Measurements from ENCODE around the gene ADGRL2. TPM values are rescaled to one million over a fixed set of nuclear protein-coding genes. Genes with fewer than 3 reads are reported as not detected.

ADGRL2 gene
- total and polyA plus RNA-seq, 2 donors: 12.1 to 18.9 TPM

DNA sequence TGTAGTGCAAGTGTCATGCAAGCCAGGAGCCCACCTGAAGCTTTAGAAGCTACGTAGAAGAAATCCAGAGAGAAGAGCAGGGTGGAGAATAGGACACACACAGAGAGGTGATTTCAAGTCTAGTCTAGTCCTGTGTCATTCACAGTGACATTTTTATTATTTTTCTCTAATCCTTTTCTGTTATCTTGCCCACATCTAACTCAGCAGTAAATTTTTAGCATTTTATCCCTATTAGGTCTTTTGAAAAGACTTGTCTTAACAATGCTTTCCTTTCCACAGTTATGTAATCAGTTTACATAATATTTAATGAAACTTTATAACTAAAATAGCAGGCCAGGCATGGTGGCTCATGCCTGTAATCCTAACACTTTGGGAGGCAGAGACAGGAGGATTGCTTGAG is 198.6 kb downstream of the ADGRL2 start:
- H3K27ac ChIP-seq (ENCODE audit: low read depth in 1 of 2, low read length in 1 of 2): no peak overlapping the region

DNA sequence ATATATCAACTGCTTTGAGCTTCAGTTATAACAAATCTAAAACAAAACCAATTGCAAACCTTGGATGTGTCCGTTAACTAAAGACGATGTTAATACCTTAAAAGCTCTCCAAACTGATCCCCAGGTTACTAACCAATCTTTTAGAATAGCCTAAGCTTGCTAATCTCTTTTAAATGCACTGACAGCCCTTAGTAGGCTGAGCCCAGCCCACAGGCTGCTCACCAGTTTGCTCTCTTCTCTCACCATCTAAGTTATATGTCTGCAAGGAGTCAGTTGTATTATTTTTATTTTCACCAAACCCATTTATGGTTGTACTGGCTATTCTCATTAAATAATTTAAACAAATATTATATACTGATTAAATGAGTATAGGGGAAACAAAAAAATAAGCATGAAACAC is 199.5 kb downstream of the ADGRL2 start:
- Histone ChIP-seq H3K4me1 (ENCODE audit: control insufficient read depth in 2 of 2, insufficient read depth in 2 of 2, low read length in 2 of 2) (no peaks in the 10 kb centered on the region), H3K27ac (ENCODE audit: low read depth in 1 of 2, low read length in 1 of 2) (no peak overlapping the region), H3K4me3 (ENCODE audit: low read length in 2 of 2) (no peak overlapping the region), H3K27me3 (ENCODE audit: control insufficient read depth in 2 of 2, insufficient read depth in 1 of 2, low read length in 1 of 2) (no peaks in the 10 kb centered on the region), H3K9me3 (ENCODE audit: control insufficient read depth in 2 of 2, insufficient read depth in 1 of 2, low read length in 1 of 2) (no peaks in the 10 kb centered on the region), H3K36me3 (ENCODE audit: control insufficient read depth in 2 of 2, insufficient read depth in 2 of 2, low read length in 1 of 2) (no peaks in the 10 kb centered on the region)
- DNase-seq (ENCODE audit: low read depth in 6 of 9, low spot score in 9 of 9): no peak
- WGBS: 92% methylated on average over 2 of the region's 2 CpGs

More for the DNA sequence above, 198.6 kb downstream of the ADGRL2 start:
- Histone ChIP-seq H3K4me1 (ENCODE audit: control insufficient read depth in 2 of 2, insufficient read depth in 2 of 2, low read length in 2 of 2) (no peaks in the 10 kb centered on the region), H3K4me3 (ENCODE audit: low read length in 2 of 2) (no peak overlapping the region), H3K27me3 (ENCODE audit: control insufficient read depth in 2 of 2, insufficient read depth in 1 of 2, low read length in 1 of 2) (no peaks in the 10 kb centered on the region), H3K36me3 (ENCODE audit: control insufficient read depth in 2 of 2, insufficient read depth in 2 of 2, low read length in 1 of 2) (no peaks in the 10 kb centered on the region), H3K9me3 (ENCODE audit: control insufficient read depth in 2 of 2, insufficient read depth in 1 of 2, low read length in 1 of 2) (no peaks in the 10 kb centered on the region)
- DNase-seq (ENCODE audit: low read depth in 6 of 9, low spot score in 9 of 9): no peak
- 93% methylated on average over 1 of the region's 1 CpG for WGBS

GRCh38 chr1:82001345-82001744 is 200.6 kb downstream of the ADGRL2 start:
- Histone ChIP-seq H3K27me3 (ENCODE audit: control insufficient read depth in 2 of 2, insufficient read depth in 1 of 2, low read length in 1 of 2) (no peaks in the 10 kb centered on the region), H3K27ac (ENCODE audit: low read depth in 1 of 2, low read length in 1 of 2) (no peak overlapping the region), H3K4me3 (ENCODE audit: low read length in 2 of 2) (no peak overlapping the region), H3K9me3 (ENCODE audit: control insufficient read depth in 2 of 2, insufficient read depth in 1 of 2, low read length in 1 of 2) (no peaks in the 10 kb centered on the region), H3K36me3 (ENCODE audit: control insufficient read depth in 2 of 2, insufficient read depth in 2 of 2, low read length in 1 of 2) (no peaks in the 10 kb centered on the region), H3K4me1 (ENCODE audit: control insufficient read depth in 2 of 2, insufficient read depth in 2 of 2, low read length in 2 of 2) (no peaks in the 10 kb centered on the region)
- DNase-seq (ENCODE audit: low read depth in 6 of 9, low spot score in 9 of 9): no peak
- WGBS: 84% methylated on average over 4 of the region's 4 CpGs

DNA sequence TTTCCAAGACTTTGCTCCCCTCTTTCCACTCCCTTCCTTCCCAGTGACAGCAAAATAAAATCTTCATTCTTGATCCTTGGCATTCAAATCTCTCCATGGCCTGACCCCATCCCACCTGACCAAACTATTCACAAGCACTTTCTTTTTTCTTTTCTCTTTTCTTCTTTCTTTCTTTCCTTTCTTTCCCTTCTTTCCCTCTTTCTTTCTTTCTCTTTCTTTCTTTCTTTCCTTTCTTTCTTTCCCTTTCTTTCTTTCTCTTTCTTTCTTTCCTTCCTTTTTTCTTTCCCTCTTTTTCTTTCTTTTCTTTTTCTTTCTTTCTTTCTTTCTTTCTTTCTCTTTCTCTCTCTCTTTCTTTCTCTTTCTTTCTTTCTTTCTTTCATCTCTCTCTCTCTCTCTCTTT is 207.1 kb downstream of the ADGRL2 start:
- no peaks in the 10 kb centered on the region for H3K4me1 ChIP-seq (ENCODE audit: control insufficient read depth in 2 of 2, insufficient read depth in 2 of 2, low read length in 2 of 2)
- no peak overlapping the region for H3K4me3 ChIP-seq (ENCODE audit: low read length in 2 of 2)
- no peaks in the 10 kb centered on the region for H3K36me3 ChIP-seq (ENCODE audit: control insufficient read depth in 2 of 2, insufficient read depth in 2 of 2, low read length in 1 of 2)
- no peak for DNase-seq (ENCODE audit: low read depth in 6 of 9, low spot score in 9 of 9)
- no peak overlapping the region for H3K27ac ChIP-seq (ENCODE audit: low read depth in 1 of 2, low read length in 1 of 2)
- H3K27me3 ChIP-seq (ENCODE audit: control insufficient read depth in 2 of 2, insufficient read depth in 1 of 2, low read length in 1 of 2): no peaks in the 10 kb centered on the region
- no peaks in the 10 kb centered on the region for H3K9me3 ChIP-seq (ENCODE audit: control insufficient read depth in 2 of 2, insufficient read depth in 1 of 2, low read length in 1 of 2)

DNA sequence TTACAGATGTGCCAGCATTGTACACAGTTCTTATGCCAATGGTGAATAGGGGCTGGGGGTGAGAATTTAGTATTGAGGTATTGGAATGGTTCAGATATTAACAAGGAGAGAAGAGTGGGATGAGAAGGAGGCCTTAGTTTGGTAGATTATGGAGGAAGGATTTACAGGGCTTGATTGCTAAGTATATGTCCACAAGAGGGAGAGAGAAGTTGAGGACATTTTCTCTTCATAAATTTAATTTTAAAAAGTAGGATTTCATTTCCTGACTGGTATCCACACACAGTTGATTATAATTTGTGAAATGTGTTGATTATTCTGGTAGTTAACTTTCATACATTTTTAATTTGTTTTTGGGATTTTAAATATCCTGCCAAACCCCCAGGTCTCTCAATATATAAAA is 213.0 kb downstream of the ADGRL2 start:
- Histone ChIP-seq H3K36me3 (ENCODE audit: control insufficient read depth in 2 of 2, insufficient read depth in 2 of 2, low read length in 1 of 2) (no peaks in the 10 kb centered on the region), H3K9me3 (ENCODE audit: control insufficient read depth in 2 of 2, insufficient read depth in 1 of 2, low read length in 1 of 2) (no peaks in the 10 kb centered on the region), H3K4me3 (ENCODE audit: low read length in 2 of 2) (no peak overlapping the region), H3K4me1 (ENCODE audit: control insufficient read depth in 2 of 2, insufficient read depth in 2 of 2, low read length in 2 of 2) (no peaks in the 10 kb centered on the region), H3K27me3 (ENCODE audit: control insufficient read depth in 2 of 2, insufficient read depth in 1 of 2, low read length in 1 of 2) (no peaks in the 10 kb centered on the region), H3K27ac (ENCODE audit: low read depth in 1 of 2, low read length in 1 of 2) (no peak overlapping the region)
- DNase-seq (ENCODE audit: low read depth in 6 of 9, low spot score in 9 of 9): no peak

- H3K9me3 ChIP-seq (ENCODE audit: control insufficient read depth in 2 of 2, insufficient read depth in 1 of 2, low read length in 1 of 2): no peaks in the 10 kb centered on the region
- H3K36me3 ChIP-seq (ENCODE audit: control insufficient read depth in 2 of 2, insufficient read depth in 2 of 2, low read length in 1 of 2): no peaks in the 10 kb centered on the region
- H3K4me3 ChIP-seq (ENCODE audit: low read length in 2 of 2): no peak overlapping the region
- no peaks in the 10 kb centered on the region for H3K4me1 ChIP-seq (ENCODE audit: control insufficient read depth in 2 of 2, insufficient read depth in 2 of 2, low read length in 2 of 2)
- no peak for DNase-seq (ENCODE audit: low read depth in 6 of 9, low spot score in 9 of 9)
- WGBS: 93% methylated on average over 6 of the region's 6 CpGs
- H3K27me3 ChIP-seq (ENCODE audit: control insufficient read depth in 2 of 2, insufficient read depth in 1 of 2, low read length in 1 of 2): no peaks in the 10 kb centered on the region
- no peak overlapping the region for H3K27ac ChIP-seq (ENCODE audit: low read depth in 1 of 2, low read length in 1 of 2)
These were observed 214.7 kb downstream of the ADGRL2 start for GRCh38 chr1:82015444-82015843.

DNA sequence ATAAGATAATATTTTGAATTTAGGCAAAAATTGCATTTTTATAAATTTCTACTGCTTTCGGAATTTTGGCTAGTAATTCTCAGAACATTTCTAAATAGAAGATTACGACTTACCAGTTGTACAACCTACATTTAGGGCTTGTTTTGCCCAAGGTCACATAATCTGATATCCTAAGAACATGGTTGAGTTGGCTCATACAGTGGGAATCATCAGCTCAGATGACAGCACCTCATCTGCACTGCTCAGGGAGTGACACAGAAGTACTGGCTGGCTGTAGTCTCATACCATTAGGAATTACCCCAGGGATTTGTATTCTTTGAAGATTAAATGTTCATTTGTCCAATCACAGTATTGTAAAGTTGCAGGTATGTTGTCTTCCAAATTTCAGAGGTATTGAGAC is 217.6 kb downstream of the ADGRL2 start:
- Histone ChIP-seq H3K36me3 (ENCODE audit: control insufficient read depth in 2 of 2, insufficient read depth in 2 of 2, low read length in 1 of 2) (no peaks in the 10 kb centered on the region), H3K27me3 (ENCODE audit: control insufficient read depth in 2 of 2, insufficient read depth in 1 of 2, low read length in 1 of 2) (no peaks in the 10 kb centered on the region), H3K4me1 (ENCODE audit: control insufficient read depth in 2 of 2, insufficient read depth in 2 of 2, low read length in 2 of 2) (no peaks in the 10 kb centered on the region), H3K9me3 (ENCODE audit: control insufficient read depth in 2 of 2, insufficient read depth in 1 of 2, low read length in 1 of 2) (no peaks in the 10 kb centered on the region), H3K4me3 (ENCODE audit: low read length in 2 of 2) (no peak overlapping the region), H3K27ac (ENCODE audit: low read depth in 1 of 2, low read length in 1 of 2) (no peak overlapping the region)
- no peak for DNase-seq (ENCODE audit: low read depth in 6 of 9, low spot score in 9 of 9)
- WGBS: 90% methylated on average over 2 of the region's 2 CpGs

GRCh38 chr1:82019508-82019907 is 218.8 kb downstream of the ADGRL2 start:
- Histone ChIP-seq H3K36me3 (ENCODE audit: control insufficient read depth in 2 of 2, insufficient read depth in 2 of 2, low read length in 1 of 2) (no peaks in the 10 kb centered on the region), H3K27ac (ENCODE audit: low read depth in 1 of 2, low read length in 1 of 2) (no peak overlapping the region), H3K27me3 (ENCODE audit: control insufficient read depth in 2 of 2, insufficient read depth in 1 of 2, low read length in 1 of 2) (no peaks in the 10 kb centered on the region), H3K4me3 (ENCODE audit: low read length in 2 of 2) (no peak overlapping the region), H3K4me1 (ENCODE audit: control insufficient read depth in 2 of 2, insufficient read depth in 2 of 2, low read length in 2 of 2) (no peaks in the 10 kb centered on the region), H3K9me3 (ENCODE audit: control insufficient read depth in 2 of 2, insufficient read depth in 1 of 2, low read length in 1 of 2) (no peaks in the 10 kb centered on the region)
- WGBS: 95% methylated on average over 1 of the region's 1 CpG
- DNase-seq (ENCODE audit: low read depth in 6 of 9, low spot score in 9 of 9): no peak

GRCh38 chr1:82030830-82031229 is 230.1 kb downstream of the ADGRL2 start:
- H3K4me3 ChIP-seq (ENCODE audit: low read length in 2 of 2): no peak overlapping the region
- no peaks in the 10 kb centered on the region for H3K36me3 ChIP-seq (ENCODE audit: control insufficient read depth in 2 of 2, insufficient read depth in 2 of 2, low read length in 1 of 2)
- H3K4me1 ChIP-seq (ENCODE audit: control insufficient read depth in 2 of 2, insufficient read depth in 2 of 2, low read length in 2 of 2): no peaks in the 10 kb centered on the region
- no peaks in the 10 kb centered on the region for H3K9me3 ChIP-seq (ENCODE audit: control insufficient read depth in 2 of 2, insufficient read depth in 1 of 2, low read length in 1 of 2)
- DNase-seq (ENCODE audit: low read depth in 6 of 9, low spot score in 9 of 9): no peak
- no peaks in the 10 kb centered on the region for H3K27me3 ChIP-seq (ENCODE audit: control insufficient read depth in 2 of 2, insufficient read depth in 1 of 2, low read length in 1 of 2)
- WGBS: 89% methylated on average over 3 of the region's 3 CpGs
- H3K27ac ChIP-seq (ENCODE audit: low read depth in 1 of 2, low read length in 1 of 2): no peak overlapping the region

DNA sequence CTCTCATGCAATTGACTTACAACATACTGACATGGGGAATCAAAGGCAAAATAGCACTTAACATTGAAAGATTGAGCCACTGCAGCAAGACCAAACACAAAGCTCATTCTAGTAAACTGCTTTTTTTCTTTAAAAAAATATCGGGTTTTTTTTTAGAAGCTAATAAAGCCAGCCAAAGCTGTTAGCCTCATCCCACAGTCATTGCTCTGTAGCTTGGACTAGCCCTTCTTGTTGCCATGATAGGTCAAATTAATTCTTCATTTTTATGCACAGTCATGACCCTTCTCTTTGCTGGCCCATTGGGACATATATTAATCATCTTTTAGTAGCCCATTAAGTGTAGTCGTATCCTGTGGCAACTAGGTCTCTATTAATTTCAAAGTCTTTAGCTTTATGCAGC is 231.3 kb downstream of the ADGRL2 start:
- H3K4me1 ChIP-seq (ENCODE audit: control insufficient read depth in 2 of 2, insufficient read depth in 2 of 2, low read length in 2 of 2): no peaks in the 10 kb centered on the region
- 96% methylated on average over 2 of the region's 2 CpGs for WGBS
- DNase-seq (ENCODE audit: low read depth in 6 of 9, low spot score in 9 of 9): no peak
- no peaks in the 10 kb centered on the region for H3K36me3 ChIP-seq (ENCODE audit: control insufficient read depth in 2 of 2, insufficient read depth in 2 of 2, low read length in 1 of 2)
- no peaks in the 10 kb centered on the region for H3K27me3 ChIP-seq (ENCODE audit: control insufficient read depth in 2 of 2, insufficient read depth in 1 of 2, low read length in 1 of 2)
- no peak overlapping the region for H3K27ac ChIP-seq (ENCODE audit: low read depth in 1 of 2, low read length in 1 of 2)
- H3K4me3 ChIP-seq (ENCODE audit: low read length in 2 of 2): no peak overlapping the region
- H3K9me3 ChIP-seq (ENCODE audit: control insufficient read depth in 2 of 2, insufficient read depth in 1 of 2, low read length in 1 of 2): no peaks in the 10 kb centered on the region
